ENCODE measurements around the gene VIT. TPM values are rescaled to one million over a fixed set of nuclear protein-coding genes. Genes with fewer than 3 reads are reported as not detected.

Gene VIT
- total and polyA plus RNA-seq, 2 experiments from 2014 or later = not detected

GRCh38 chr2:36831185-36831584 lies 134.7 kb downstream of the VIT start:
- Histone ChIP-seq H3K36me3 (ENCODE audit: insufficient read depth) (no peaks in the 10 kb centered on the region), H3K79me2 (replicated peaks; ENCODE audit: insufficient read depth) (no peaks in the 10 kb centered on the region), H2AFZ (peak overlapping the region; percentile 69), H3K4me3 (no peak overlapping the region), H3K9me2 (ENCODE audit: insufficient read depth) (peaks cover 9% of the 10 kb centered on the region; the same call in 1 of the 2 replicates), H3K27me3 (ENCODE audit: insufficient read depth) (no peaks in the 10 kb centered on the region), H4K20me1 (replicated peaks; ENCODE audit: insufficient read depth) (no peaks in the 10 kb centered on the region), H3F3A (replicated peaks; ENCODE audit: low read depth) (no peaks in the 10 kb centered on the region), H3K4me2 (no peak overlapping the region), H3K4me1 (ENCODE audit: insufficient read depth) (peaks cover 25% of the 10 kb centered on the region), H3K27ac (ENCODE audit: low read depth) (no peak overlapping the region)
- H3K4me3 Mint-ChIP-seq = no peak overlapping the region
- no peak overlapping the region; the same call in 1 of the 2 replicates for H3K27ac Mint-ChIP-seq
- DNase-seq (ENCODE audit: low spot score) (no peak), ATAC-seq (no peak)
- TF ChIP-seq, protein P1, sequence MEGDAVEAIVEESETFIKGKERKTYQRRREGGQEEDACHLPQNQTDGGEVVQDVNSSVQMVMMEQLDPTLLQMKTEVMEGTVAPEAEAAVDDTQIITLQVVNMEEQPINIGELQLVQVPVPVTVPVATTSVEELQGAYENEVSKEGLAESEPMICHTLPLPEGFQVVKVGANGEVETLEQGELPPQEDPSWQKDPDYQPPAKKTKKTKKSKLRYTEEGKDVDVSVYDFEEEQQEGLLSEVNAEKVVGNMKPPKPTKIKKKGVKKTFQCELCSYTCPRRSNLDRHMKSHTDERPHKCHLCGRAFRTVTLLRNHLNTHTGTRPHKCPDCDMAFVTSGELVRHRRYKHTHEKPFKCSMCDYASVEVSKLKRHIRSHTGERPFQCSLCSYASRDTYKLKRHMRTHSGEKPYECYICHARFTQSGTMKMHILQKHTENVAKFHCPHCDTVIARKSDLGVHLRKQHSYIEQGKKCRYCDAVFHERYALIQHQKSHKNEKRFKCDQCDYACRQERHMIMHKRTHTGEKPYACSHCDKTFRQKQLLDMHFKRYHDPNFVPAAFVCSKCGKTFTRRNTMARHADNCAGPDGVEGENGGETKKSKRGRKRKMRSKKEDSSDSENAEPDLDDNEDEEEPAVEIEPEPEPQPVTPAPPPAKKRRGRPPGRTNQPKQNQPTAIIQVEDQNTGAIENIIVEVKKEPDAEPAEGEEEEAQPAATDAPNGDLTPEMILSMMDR (conservative IDR thresholded peaks at IDR 0.05; ENCODE audit: low read depth in 2 of 2) = no peak
- TF ChIP-seq ZNF114 (CRISPR knock-in tag; IDR thresholded peaks at IDR 0.05) = no peak
- no peak for TF ChIP-seq CREB1 (CRISPR knock-in tag; IDR thresholded peaks at IDR 0.05; ENCODE audit: low read depth)
- TF ChIP-seq, protein P2, sequence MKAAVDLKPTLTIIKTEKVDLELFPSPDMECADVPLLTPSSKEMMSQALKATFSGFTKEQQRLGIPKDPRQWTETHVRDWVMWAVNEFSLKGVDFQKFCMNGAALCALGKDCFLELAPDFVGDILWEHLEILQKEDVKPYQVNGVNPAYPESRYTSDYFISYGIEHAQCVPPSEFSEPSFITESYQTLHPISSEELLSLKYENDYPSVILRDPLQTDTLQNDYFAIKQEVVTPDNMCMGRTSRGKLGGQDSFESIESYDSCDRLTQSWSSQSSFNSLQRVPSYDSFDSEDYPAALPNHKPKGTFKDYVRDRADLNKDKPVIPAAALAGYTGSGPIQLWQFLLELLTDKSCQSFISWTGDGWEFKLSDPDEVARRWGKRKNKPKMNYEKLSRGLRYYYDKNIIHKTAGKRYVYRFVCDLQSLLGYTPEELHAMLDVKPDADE (IDR thresholded peaks at IDR 0.05) = no peak
- TF ChIP-seq, protein P3, sequence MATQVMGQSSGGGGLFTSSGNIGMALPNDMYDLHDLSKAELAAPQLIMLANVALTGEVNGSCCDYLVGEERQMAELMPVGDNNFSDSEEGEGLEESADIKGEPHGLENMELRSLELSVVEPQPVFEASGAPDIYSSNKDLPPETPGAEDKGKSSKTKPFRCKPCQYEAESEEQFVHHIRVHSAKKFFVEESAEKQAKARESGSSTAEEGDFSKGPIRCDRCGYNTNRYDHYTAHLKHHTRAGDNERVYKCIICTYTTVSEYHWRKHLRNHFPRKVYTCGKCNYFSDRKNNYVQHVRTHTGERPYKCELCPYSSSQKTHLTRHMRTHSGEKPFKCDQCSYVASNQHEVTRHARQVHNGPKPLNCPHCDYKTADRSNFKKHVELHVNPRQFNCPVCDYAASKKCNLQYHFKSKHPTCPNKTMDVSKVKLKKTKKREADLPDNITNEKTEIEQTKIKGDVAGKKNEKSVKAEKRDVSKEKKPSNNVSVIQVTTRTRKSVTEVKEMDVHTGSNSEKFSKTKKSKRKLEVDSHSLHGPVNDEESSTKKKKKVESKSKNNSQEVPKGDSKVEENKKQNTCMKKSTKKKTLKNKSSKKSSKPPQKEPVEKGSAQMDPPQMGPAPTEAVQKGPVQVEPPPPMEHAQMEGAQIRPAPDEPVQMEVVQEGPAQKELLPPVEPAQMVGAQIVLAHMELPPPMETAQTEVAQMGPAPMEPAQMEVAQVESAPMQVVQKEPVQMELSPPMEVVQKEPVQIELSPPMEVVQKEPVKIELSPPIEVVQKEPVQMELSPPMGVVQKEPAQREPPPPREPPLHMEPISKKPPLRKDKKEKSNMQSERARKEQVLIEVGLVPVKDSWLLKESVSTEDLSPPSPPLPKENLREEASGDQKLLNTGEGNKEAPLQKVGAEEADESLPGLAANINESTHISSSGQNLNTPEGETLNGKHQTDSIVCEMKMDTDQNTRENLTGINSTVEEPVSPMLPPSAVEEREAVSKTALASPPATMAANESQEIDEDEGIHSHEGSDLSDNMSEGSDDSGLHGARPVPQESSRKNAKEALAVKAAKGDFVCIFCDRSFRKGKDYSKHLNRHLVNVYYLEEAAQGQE (IDR thresholded peaks at IDR 0.05; ENCODE audit: unreplicated experiment) = no peak
- TF ChIP-seq JUNB (IDR thresholded peaks at IDR 0.05; ENCODE audit: unreplicated experiment) = no peak
- TF ChIP-seq EZH2 (IDR thresholded peaks at IDR 0.05; ENCODE audit: low read depth, unreplicated experiment) = no peak
- TF ChIP-seq NANOG (IDR thresholded peaks at IDR 0.05; ENCODE audit: borderline replicate concordance) = no peak
- no peak for TF ChIP-seq ZNF331 (CRISPR knock-in tag; IDR thresholded peaks at IDR 0.05; ENCODE audit: low read depth)
- no peak for TF ChIP-seq STAT1 (IDR thresholded peaks at IDR 0.05; ENCODE audit: unreplicated experiment)
- TF ChIP-seq, protein P4, sequence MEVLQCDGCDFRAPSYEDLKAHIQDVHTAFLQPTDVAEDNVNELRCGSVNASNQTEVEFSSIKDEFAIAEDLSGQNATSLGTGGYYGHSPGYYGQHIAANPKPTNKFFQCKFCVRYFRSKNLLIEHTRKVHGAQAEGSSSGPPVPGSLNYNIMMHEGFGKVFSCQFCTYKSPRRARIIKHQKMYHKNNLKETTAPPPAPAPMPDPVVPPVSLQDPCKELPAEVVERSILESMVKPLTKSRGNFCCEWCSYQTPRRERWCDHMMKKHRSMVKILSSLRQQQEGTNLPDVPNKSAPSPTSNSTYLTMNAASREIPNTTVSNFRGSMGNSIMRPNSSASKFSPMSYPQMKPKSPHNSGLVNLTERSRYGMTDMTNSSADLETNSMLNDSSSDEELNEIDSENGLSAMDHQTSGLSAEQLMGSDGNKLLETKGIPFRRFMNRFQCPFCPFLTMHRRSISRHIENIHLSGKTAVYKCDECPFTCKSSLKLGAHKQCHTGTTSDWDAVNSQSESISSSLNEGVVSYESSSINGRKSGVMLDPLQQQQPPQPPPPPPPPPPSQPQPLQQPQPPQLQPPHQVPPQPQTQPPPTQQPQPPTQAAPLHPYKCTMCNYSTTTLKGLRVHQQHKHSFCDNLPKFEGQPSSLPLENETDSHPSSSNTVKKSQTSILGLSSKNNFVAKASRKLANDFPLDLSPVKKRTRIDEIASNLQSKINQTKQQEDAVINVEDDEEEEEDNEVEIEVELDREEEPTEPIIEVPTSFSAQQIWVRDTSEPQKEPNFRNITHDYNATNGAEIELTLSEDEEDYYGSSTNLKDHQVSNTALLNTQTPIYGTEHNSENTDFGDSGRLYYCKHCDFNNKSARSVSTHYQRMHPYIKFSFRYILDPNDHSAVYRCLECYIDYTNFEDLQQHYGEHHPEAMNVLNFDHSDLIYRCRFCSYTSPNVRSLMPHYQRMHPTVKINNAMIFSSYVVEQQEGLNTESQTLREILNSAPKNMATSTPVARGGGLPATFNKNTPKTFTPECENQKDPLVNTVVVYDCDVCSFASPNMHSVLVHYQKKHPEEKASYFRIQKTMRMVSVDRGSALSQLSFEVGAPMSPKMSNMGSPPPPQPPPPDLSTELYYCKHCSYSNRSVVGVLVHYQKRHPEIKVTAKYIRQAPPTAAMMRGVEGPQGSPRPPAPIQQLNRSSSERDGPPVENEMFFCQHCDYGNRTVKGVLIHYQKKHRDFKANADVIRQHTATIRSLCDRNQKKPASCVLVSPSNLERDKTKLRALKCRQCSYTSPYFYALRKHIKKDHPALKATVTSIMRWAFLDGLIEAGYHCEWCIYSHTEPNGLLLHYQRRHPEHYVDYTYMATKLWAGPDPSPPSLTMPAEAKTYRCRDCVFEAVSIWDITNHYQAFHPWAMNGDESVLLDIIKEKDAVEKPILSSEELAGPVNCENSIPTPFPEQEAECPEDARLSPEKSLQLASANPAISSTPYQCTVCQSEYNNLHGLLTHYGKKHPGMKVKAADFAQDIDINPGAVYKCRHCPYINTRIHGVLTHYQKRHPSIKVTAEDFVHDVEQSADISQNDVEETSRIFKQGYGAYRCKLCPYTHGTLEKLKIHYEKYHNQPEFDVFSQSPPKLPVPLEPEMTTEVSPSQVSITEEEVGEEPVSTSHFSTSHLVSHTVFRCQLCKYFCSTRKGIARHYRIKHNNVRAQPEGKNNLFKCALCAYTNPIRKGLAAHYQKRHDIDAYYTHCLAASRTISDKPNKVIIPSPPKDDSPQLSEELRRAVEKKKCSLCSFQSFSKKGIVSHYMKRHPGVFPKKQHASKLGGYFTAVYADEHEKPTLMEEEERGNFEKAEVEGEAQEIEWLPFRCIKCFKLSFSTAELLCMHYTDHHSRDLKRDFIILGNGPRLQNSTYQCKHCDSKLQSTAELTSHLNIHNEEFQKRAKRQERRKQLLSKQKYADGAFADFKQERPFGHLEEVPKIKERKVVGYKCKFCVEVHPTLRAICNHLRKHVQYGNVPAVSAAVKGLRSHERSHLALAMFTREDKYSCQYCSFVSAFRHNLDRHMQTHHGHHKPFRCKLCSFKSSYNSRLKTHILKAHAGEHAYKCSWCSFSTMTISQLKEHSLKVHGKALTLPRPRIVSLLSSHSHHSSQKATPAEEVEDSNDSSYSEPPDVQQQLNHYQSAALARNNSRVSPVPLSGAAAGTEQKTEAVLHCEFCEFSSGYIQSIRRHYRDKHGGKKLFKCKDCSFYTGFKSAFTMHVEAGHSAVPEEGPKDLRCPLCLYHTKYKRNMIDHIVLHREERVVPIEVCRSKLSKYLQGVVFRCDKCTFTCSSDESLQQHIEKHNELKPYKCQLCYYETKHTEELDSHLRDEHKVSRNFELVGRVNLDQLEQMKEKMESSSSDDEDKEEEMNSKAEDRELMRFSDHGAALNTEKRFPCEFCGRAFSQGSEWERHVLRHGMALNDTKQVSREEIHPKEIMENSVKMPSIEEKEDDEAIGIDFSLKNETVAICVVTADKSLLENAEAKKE (CRISPR knock-in tag; IDR thresholded peaks at IDR 0.05) = no peak
- TF ChIP-seq POLR2AphosphoS5 (IDR thresholded peaks at IDR 0.05; ENCODE audit: low read depth) = no peak
- TF ChIP-seq EZH2phosphoT487 (IDR thresholded peaks at IDR 0.05; ENCODE audit: unreplicated experiment) = no peak
- peaks cover 29% of the 10 kb centered on the region for H3K4me1 Mint-ChIP-seq
- H3K36me3 Mint-ChIP-seq (ENCODE audit: low read depth) = peaks cover 23% of the 10 kb centered on the region
- peaks cover 15% of the 10 kb centered on the region for H3K9me3 Mint-ChIP-seq
- peaks cover 2% of the 10 kb centered on the region for H3K27me3 Mint-ChIP-seq (ENCODE audit: insufficient read depth, low read depth, poor library complexity)

Measured in GM23338 (cell line).